OCI-LY3 (cell line): ENCODE data around the gene EGFL7.

Source experiments
- EZH2phosphoT487 ChIP-seq: fragments of 200-600 bp; shearing (Covaris generic); IDR thresholded peaks from 2 replicates; pipeline ENCODE4 v1.6.1; 2018; ENCODE audit warnings: antibody characterized with exemption, mixed run types, low read depth
- TF ChIP-seq, protein P1 (sequence below): fragments of 200-600, 300-600 bp; sonication (generic); IDR thresholded peaks from 2 replicates; pipeline ENCODE4 v1.5.1; 2014; ENCODE audit warnings: antibody characterized with exemption, low read length, low read depth

- no peak for TF ChIP-seq EZH2phosphoT487
- TF ChIP-seq, protein P1, sequence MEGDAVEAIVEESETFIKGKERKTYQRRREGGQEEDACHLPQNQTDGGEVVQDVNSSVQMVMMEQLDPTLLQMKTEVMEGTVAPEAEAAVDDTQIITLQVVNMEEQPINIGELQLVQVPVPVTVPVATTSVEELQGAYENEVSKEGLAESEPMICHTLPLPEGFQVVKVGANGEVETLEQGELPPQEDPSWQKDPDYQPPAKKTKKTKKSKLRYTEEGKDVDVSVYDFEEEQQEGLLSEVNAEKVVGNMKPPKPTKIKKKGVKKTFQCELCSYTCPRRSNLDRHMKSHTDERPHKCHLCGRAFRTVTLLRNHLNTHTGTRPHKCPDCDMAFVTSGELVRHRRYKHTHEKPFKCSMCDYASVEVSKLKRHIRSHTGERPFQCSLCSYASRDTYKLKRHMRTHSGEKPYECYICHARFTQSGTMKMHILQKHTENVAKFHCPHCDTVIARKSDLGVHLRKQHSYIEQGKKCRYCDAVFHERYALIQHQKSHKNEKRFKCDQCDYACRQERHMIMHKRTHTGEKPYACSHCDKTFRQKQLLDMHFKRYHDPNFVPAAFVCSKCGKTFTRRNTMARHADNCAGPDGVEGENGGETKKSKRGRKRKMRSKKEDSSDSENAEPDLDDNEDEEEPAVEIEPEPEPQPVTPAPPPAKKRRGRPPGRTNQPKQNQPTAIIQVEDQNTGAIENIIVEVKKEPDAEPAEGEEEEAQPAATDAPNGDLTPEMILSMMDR: no peak
Observed at GRCh38 chr9:136653323-136654079, 9.2 kb upstream of the EGFL7 start.
